PFSK-1 (cell line): ENCODE measurements around the gene SIL1.

Experiments
- POLR2AphosphoS5 ChIP-seq: IDR thresholded peaks from 2 replicates; pipeline ENCODE4 v1.6.1; 2012; ENCODE audit warnings: low read depth, mild to moderate bottlenecking, control low read depth, low read length, moderate library complexity
- REST ChIP-seq, 2 experiments: IDR thresholded peaks; 2 replicates each; pipeline versions ENCODE4 v1.6.1 to v1.8.0; 2011 to 2012; ENCODE audit warnings: low read depth in 2 of 2, low read length in 2 of 2, control low read depth in 1 of 2, inconsistent platforms in 1 of 2, mild to moderate bottlenecking in 1 of 2, moderate library complexity in 1 of 2; ENCODE audit not compliant: insufficient read depth in 1 of 2
- SIN3A ChIP-seq: IDR thresholded peaks from 2 replicates; pipeline ENCODE4 v1.6.1; 2012; ENCODE audit warnings: mild to moderate bottlenecking, low read length, moderate library complexity, borderline replicate concordance; ENCODE audit not compliant: insufficient read depth
- TAF1 ChIP-seq: IDR thresholded peaks from 2 replicates; pipeline ENCODE4 v1.6.1; 2012; ENCODE audit warnings: low read length, control low read depth, borderline replicate concordance; ENCODE audit not compliant: insufficient read depth

- TF ChIP-seq TAF1, result no peak
- no peak for TF ChIP-seq REST (IDR thresholded peaks at IDR 0.05; ENCODE audit: insufficient read depth in 1 of 2, low read depth in 2 of 2, low read length in 2 of 2)
- TF ChIP-seq SIN3A, result no peak
- no peak for TF ChIP-seq POLR2AphosphoS5
Observed at GRCh38 chr5:139241139-139241538, 43.0 kb upstream of the SIL1 start.
